ENCODE results near the gene MERTK. TPM values are rescaled to one million over a fixed set of nuclear protein-coding genes. Genes with fewer than 3 reads are reported as not detected.
A peak's percentile ranks its signal among the peaks of the same experiment; 100 is the strongest.

MERTK gene
- total and polyA plus RNA-seq, 11 donors: 1.9 to 15.2 (median 4.7) TPM

GRCh38 chr2:112007493-112007892 lies 109.1 kb downstream of the MERTK start:
- TF ChIP-seq POLR2A (IDR thresholded peaks at IDR 0.05) (no peak), CTCF (IDR thresholded peaks at IDR 0.05) (no peak)
- peaks cover 0 to 77% (median 46%) of the 10 kb centered on the region in 9 donors for H3K36me3 ChIP-seq
- no peak for ATAC-seq
- H3K4me1 ChIP-seq: peaks cover 0 to 36% (median 0%) of the 10 kb centered on the region in 12 donors
- no peak overlapping the region for H3K27ac ChIP-seq
- no peak overlapping the region for H3K4me3 ChIP-seq
- intact Hi-C loops (cut with DNase I): no loop called here
- H3K9me3 ChIP-seq: no peaks in the 10 kb centered on the region
- H3K27me3 ChIP-seq: no peaks in the 10 kb centered on the region
- no peak for DNase-seq
- 93 to 98% (median 95%) methylated on average over 2 of the region's 2 CpGs for WGBS, 4 donors

- TF ChIP-seq CTCF (IDR thresholded peaks at IDR 0.05): no peak
- TF ChIP-seq POLR2A (IDR thresholded peaks at IDR 0.05): no peak
- DNase-seq: no peak
- 74 to 91% (median 87%) methylated on average over 2 of the region's 2 CpGs for WGBS, 4 donors
- H3K27me3 ChIP-seq: no peaks in the 10 kb centered on the region
- H3K9me3 ChIP-seq: no peaks in the 10 kb centered on the region
- peaks cover 0 to 81% (median 48%) of the 10 kb centered on the region in 9 donors for H3K36me3 ChIP-seq
- intact Hi-C loops (cut with DNase I): no loop called here
- peaks cover 0 to 22% (median 0%) of the 10 kb centered on the region in 12 donors for H3K4me1 ChIP-seq
- H3K4me3 ChIP-seq: no peak overlapping the region
- H3K27ac ChIP-seq: no peak overlapping the region
- ATAC-seq: no peak
Measured at GRCh38 chr2:112008910-112009485, 110.6 kb downstream of the MERTK start.

- no peaks in the 10 kb centered on the region for H3K9me3 ChIP-seq
- 81 to 88% (median 84%) methylated on average over 8 to 10 of the region's 10 CpGs for WGBS, 4 donors
- H3K4me3 ChIP-seq: no peak overlapping the region
- no peak for TF ChIP-seq CTCF (IDR thresholded peaks at IDR 0.05)
- TF ChIP-seq POLR2A (IDR thresholded peaks at IDR 0.05): no peak
- H3K36me3 ChIP-seq: peaks cover 0 to 76% (median 48%) of the 10 kb centered on the region in 9 donors
- peaks cover 0 to 6% (median 0%) of the 10 kb centered on the region in 12 donors for H3K4me1 ChIP-seq
- DNase-seq (no peak), ATAC-seq (peak in 2 of 4 donors; percentile 30 to 65)
- no peaks in the 10 kb centered on the region for H3K27me3 ChIP-seq
- H3K27ac ChIP-seq: no peak overlapping the region
- intact Hi-C loops (cut with DNase I): loop anchor here in 1 of 10 donors (10.0 kb wide), 1 partner anchor 56 kb away; no protein-coding TSS in a partner anchor
Measured at GRCh38 chr2:112010751-112011150, 112.3 kb downstream of the MERTK start.

- WGBS, 4 donors: 75 to 94% (median 87%) methylated on average over 5 of the region's 5 CpGs
- intact Hi-C loops (cut with DNase I): loop anchor here in 1 of 10 donors (10.0 kb wide), 1 partner anchor 58 kb away; no protein-coding TSS in a partner anchor
- DNase-seq (no peak), ATAC-seq (no peak)
- Histone ChIP-seq H3K4me3 (no peak overlapping the region), H3K27me3 (no peaks in the 10 kb centered on the region), H3K27ac (no peak overlapping the region), H3K4me1 (no peaks in the 10 kb centered on the region), H3K9me3 (no peaks in the 10 kb centered on the region), H3K36me3 (peaks cover 0 to 71% (median 47%) of the 10 kb centered on the region in 9 donors)
- TF ChIP-seq CTCF (IDR thresholded peaks at IDR 0.05): no peak
- no peak for TF ChIP-seq POLR2A (IDR thresholded peaks at IDR 0.05)
Measured at GRCh38 chr2:112012556-112012955, 114.1 kb downstream of the MERTK start.
